A172 (cell line): ENCODE measurements around the gene FAM98A. TPM values are rescaled to one million over a fixed set of nuclear protein-coding genes. Genes with fewer than 3 reads are reported as not detected.

Experiments
- DNase-seq: peaks from one replicate; pipeline ENCODE4 v3.0.0-alpha.2; 2015; ENCODE audit warnings: low spot score
- total RNA-seq: library from RNA; depleted of rRNA; stranded (reverse); fragments of >200 nt; shearing (Covaris generic); gene quantifications from 2 replicates; pipeline ENCODE4 v1.2.3, GENCODE V29; 2014; rRNA removed

FAM98A gene
- total RNA-seq = 34.5 and 43.3 TPM in 2 replicates

DNA sequence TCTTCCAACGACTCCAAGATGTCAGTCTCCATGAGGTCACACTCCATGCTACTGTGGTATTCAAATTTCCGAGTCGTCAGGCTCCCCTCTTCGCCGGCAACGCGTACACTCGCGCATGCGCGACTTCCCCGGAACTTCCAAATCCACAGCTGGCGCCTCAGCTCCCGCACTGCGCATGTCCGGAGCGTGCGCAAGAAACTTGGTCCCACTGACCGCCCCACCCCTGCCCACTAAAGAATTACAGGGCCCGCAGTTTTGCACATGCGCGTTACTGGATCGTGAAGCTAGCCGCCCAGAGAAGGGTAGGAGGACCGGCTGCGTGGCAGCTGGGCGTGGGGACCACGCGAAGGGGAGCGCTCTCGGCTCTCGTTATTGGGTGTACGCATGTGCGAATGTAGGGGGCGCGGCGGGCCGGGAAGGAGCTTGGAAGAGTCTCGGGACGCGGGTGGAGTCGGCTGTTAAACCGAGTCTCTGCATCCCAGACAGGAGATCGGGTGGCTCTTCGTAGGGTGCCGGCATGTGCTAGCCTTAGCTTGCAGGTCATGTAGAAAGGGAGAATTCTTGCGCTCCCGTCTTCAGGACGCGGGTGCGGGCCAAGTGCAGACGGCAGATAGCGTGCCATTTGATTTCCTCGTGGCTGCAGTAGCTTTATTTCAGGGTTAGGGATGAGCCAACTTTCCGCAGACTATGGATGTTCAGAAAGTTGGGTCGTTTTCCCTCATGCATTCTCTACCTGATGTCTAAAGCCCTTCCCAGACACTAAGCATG is at the start of gene FAM98A:
Gene FAM98A, minus strand, starts transcription at position 125 of the 768 bp plus-strand sequence. Its CDS starts 78 bp downstream, at position 47.
- DNase-seq = peak; percentile 99

DNA sequence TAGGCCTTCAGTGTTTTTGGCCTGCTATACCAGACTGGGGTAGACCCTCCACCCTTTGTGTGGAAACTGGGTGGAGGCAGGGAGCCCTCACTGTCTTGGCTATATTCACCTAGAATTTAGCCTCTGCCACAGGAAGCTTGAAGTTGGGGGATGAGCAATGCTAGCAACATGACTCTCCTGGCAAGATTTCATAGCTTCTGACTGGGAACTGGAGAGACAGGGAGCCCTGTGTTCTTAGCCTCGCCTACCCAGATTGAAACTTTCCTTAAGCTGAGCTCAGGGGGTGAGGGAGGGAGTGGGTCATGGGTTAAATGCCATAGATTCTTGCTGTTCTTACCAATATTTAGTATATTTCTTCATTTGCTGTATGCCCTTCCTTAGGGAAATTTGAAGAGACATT is 46.8 kb upstream of the FAM98A start:
- no peak for DNase-seq

- DNase-seq = no peak
Observed at GRCh38 chr2:33644215-33644614, 45.1 kb upstream of the FAM98A start.

DNA sequence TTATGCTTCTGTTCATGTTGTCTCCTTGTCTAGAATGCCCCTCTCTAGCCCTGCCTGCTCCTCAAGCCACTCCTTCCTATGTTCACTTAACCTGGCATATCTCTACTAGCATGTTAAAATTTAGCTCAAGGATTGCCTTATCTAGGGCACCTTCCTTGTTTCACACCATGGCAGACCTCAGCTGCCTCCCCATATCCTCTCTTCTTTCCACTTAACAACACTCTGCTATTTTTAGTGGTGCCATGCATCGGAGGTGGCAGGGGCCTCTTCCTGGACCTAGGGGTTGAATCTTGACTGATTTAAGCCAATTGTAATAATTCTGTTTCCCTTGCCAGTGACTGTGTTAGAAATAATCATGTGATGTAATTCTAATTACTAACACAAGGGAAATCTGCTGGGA is 36.9 kb upstream of the FAM98A start:
- no peak for DNase-seq

- DNase-seq = no peak
Observed at GRCh38 chr2:33634261-33634910, 35.3 kb upstream of the FAM98A start.

- DNase-seq = no peak
Observed at GRCh38 chr2:33633315-33633714, 34.2 kb upstream of the FAM98A start.

DNA sequence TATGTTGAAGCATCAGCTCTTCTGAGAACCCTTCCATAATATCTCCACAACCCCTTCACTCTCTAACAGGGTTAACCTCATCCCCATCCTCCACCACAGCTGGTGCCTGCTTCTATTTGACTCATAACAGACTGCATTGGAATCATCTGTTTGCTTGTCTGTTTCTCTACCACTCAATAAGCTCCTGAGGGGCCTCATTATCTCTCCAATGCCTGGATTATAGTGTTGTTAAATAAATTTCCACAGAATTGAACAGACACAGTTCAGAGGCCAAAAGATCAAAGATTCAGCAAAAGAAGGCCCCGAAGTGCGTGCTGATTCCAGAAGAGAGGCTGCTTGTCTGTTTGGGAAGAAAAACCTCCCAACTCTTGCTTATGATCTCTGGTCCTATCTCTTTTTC is 33.7 kb upstream of the FAM98A start:
- no peak for DNase-seq

DNA sequence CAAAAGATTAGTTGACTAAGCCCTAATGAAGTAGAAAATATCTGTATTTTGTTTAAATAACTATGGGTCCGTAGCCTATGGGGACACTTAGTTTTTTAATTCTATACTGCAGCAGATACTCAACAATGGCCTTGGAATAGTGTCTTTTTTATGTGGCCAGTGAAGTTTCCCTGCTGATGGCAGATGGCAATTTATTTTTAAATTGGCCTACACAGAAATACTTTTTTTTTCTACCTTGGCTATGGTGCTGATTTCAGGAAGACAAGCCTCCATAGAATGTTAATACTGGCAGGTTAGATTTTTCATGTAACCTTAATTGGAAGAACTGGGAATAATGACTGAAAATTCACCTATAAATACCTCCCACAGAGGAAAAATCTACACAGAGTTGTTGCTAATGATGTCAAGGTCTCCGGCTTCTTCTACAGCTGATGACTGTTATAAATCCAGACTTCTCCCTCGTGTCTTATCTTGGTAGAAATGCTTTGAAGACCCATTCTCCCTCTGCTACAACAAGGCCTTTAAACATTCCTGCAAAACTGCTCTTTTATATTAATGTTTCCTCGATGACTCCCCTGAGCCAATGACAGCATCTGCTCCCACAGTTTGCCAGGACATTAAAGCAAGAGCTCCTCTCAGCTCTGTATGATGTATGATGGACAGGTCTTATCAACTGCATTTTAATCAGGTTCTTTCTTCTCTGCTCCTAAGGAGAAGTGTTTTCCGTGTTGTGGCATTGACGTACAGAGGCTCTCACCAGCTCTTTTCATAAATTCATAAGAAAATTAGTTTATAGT is 29.1 kb upstream of the FAM98A start:
- DNase-seq = no peak

- DNase-seq = no peak
Observed at GRCh38 chr2:33619028-33619427, 19.9 kb upstream of the FAM98A start.

- no peak for DNase-seq
Observed at GRCh38 chr2:33617989-33618388, 18.9 kb upstream of the FAM98A start.

DNA sequence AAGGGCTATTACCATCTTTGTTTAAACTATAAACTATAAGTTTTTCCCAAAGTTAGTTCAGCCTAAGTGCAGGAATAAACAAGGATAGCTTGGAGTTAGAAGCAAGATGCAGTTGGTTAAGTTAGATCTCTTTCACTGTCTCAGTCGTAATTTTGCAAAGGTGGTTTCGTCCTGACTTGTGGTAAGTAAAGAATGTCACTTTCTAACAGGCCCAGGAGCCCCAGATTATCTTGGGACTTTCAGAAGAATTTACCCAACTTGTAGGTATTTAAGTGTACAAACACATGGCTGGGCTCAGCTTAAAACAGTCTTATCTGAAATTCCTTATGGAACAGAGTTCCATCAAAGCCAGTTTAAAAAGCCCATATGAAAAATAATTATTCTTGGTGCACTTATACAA is 18.3 kb upstream of the FAM98A start:
- DNase-seq = no peak

- peak; percentile 40 for DNase-seq
Observed at GRCh38 chr2:33616873-33617272, 17.8 kb upstream of the FAM98A start.

DNA sequence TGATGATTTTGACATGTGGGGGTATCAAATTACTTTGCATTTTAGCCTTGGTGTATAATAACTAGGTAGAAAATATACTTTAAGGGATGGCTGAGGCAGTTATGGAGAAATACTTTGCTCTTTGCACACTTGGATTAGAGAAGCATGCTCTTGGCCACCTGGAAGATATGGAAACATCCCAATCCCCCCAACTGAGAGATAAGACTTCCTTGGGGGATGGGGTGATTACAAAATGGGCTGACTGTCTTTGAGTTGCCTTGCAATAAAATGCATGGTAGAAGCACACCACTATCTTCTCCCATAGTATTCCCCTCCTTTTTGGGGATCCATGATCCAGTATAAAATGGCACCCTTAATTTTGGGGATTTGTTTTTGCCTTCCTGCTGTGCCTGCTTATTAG is 15.1 kb upstream of the FAM98A start:
- no peak for DNase-seq

DNA sequence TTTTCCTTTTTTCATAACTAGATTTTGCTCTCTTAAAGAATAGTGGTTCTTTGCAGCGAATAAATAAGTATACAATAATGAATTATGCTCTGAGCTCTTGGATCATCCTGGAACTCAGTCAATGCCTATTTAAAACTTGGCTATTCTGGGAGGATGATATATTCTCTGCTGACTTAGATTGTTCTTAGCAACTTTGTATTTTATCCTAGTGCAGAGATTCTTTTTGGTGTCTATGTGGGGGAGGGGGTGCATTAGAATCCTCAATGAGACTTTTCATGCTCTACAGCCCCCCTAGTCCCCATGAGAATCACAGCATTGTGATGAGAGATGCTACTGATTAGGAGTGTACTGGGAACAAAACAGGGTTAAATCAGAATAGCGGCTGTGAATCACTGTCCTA is 8.8 kb upstream of the FAM98A start:
- DNase-seq = no peak

- no peak for DNase-seq
Observed at GRCh38 chr2:33607251-33607721, 8.2 kb upstream of the FAM98A start.

DNA sequence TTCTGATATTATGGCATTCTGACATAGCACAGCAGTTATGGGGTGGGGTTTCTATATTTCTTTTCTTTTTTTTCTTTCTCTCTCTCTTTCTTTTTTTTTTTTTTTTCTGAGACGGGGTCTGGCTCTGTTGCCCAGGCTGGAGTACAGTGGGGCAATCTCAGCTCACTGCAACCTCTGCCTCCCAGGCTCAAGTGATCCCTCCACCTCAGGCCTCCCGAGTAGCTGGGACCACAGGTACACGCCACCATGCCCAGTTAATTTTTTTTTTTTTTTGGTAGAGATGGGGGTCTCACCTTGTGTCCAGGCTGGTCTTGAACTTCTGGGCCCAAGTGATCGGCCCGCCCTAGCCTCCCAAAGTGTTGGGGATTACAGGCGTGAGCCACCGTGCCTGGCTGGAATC is 7.5 kb upstream of the FAM98A start:
- DNase-seq = no peak

DNA sequence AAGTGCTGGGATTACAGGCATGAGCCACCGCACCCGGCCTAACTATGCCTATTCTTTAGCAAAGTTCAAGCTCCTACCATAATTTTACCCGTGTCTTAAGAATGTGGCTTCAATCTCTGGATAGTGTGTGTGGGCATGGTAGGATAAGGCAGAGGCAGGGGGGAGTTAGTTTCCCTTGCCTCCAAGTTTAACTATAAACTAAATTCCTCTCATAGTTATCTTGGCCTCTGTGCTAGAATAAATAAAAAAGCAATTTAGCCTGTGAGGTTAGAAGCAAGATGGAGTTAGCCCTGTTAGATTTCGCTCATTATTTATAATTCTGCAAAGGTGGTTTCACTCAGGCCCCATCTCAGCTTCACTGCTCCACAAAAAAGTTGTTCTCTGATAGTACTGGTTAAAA is 7.0 kb upstream of the FAM98A start:
- no peak for DNase-seq

- DNase-seq = no peak
Observed at GRCh38 chr2:33605056-33605455, 6.0 kb upstream of the FAM98A start.

- no peak for DNase-seq
Observed at GRCh38 chr2:33603416-33603815, 4.3 kb upstream of the FAM98A start.

DNA sequence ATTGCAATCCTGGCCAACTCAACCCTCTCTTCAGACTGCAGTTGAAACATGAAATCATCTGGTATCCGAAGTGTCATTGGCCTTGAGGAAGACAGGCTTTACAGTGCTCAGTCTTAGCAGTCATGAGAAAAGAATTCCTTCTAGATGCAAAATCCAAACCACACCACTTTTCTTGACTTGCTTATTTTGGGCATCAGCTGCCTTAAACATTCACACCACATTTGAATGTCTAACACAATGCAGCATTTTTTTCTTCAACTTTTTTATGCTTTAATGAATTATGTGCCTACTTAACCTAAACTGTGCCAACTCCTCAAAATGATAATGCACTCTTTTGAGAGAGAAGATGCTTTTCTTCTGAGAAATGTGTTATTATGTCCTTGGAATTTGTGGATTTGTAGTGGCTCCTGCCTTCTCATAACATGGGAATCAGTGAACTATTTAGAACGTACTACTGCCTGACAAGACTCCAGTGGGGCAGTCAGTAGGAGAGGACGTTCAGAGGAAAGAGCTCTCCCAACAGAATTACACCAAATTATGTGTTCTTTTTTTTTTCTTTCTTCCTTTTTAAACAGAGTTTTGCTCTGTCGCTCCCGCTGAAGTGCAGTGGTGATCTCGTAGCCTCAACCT is 3.2 kb upstream of the FAM98A start:
- no peak for DNase-seq

DNA sequence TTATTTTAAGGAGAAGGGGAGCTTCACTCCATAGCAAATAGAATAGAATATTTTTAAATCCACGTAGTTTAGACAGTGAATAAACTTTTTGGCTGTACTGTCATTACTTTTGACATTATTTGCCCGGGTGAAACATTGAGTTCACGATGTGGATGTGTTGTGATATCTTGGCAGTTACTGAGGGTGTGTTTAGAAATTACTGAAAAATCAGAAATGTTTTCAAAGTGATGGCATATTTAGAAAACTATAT is 769 bp upstream of the FAM98A start:
- DNase-seq = no peak

DNA sequence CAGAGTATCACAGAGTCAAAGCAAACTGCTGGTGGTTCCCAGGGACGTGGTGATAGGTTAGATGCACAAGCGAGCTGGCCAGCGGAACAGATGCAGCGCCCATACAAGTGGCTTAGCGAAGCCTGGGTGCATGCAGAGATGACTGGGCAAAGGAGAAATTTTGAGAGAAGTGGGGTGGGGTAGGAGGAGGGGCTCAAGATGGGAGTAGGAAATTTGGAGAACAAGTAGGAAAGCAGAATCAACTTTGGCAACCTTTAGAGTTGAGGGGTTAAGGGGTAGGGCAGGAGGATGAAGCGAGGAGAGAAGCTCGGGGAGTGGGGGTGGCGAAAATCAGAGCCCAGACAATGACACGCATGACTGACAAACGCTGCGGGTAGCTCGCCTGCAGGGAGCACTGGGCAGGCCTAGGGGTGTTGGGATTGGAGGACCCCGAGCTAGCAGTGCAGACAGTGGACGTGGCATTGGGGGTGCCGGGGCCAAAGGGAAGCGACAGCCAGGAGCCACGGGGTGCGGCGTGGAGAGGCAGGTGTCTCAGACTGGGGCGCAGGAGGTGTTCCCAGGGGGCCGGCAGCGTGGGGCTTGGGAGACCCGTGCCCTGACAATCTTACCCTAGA is 431 bp downstream of the FAM98A start:
- DNase-seq = peak; percentile 35
